Stimulated activated naive B cell treated with anti-CD40 and anti-IgM and Interleukin-4, amounts not matched to agents 10 μg/mL and 1 μg/mL and 100 μg/mL, for 72 hours (primary cell): ENCODE results near the gene OVOL2.

ENCODE experiments used
- ATAC-seq, 2 donors: fragments of 150-1000 bp; cut with Tn5 transposase; replicated peaks; 2 replicates each; pipeline ENCODE4 v1.10.0; 2021; ENCODE audit warnings: moderate library complexity in 1 of 2
- DNase-seq: peaks from one replicate; pipeline ENCODE4 v3.0.0; 2021
- H3K27ac Mint-ChIP-seq: one replicate; pipeline ENCODE4 v1.8.0; 2022; ENCODE audit warnings: mild to moderate bottlenecking, mixed read lengths
- H3K27me3 Mint-ChIP-seq, 2 donors: one replicate each; pipeline ENCODE4 v1.8.0; 2022; ENCODE audit warnings: mixed read lengths in 2 of 2
- H3K36me3 Mint-ChIP-seq, 2 donors: one replicate each; pipeline ENCODE4 v1.8.0; 2022; ENCODE audit warnings: mixed read lengths in 2 of 2, mild to moderate bottlenecking in 1 of 2
- H3K4me1 Mint-ChIP-seq, 2 donors: one replicate each; pipeline ENCODE4 v1.8.0; 2022; ENCODE audit warnings: mixed read lengths in 2 of 2, mild to moderate bottlenecking in 1 of 2
- H3K4me3 Mint-ChIP-seq, 2 donors: one replicate each; pipeline ENCODE4 v1.8.0; 2022; ENCODE audit warnings: mild to moderate bottlenecking in 2 of 2, mixed read lengths in 2 of 2, moderate library complexity in 1 of 2
- H3K9me3 Mint-ChIP-seq, 2 donors: one replicate each; pipeline ENCODE4 v1.8.0; 2022; ENCODE audit warnings: mixed read lengths in 2 of 2, mild to moderate bottlenecking in 1 of 2

The OVOL2 gene

DNA sequence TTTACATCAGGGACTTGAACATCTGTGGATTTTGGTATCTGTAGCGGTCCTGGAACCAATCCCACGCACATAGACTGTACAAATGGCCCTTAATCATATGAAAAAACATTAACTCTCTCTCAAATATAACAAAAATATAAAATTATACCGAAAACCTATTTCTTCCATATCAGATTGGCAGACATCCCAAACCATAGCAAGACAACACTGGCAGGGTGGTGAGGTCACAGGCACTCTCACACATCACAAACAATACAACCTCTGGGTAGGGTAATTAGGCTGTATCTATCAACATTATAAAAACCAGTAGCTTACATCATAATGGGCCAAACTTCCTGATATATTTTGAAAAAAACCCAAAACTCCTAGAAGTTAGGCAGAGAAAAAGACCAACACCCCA lies 40.9 kb downstream of the OVOL2 start:
- Mint-ChIP-seq H3K9me3 (peaks cover 0 to 2% of the 10 kb centered on the region in 2 donors), H3K4me1 (peaks cover 8 to 12% of the 10 kb centered on the region in 2 donors), H3K4me3 (no peak overlapping the region), H3K27me3 (peaks cover 0 to 5% of the 10 kb centered on the region in 2 donors), H3K36me3 (no peaks in the 10 kb centered on the region), H3K27ac (no peak overlapping the region)
- ATAC-seq = no peak
- no peak for DNase-seq

DNA sequence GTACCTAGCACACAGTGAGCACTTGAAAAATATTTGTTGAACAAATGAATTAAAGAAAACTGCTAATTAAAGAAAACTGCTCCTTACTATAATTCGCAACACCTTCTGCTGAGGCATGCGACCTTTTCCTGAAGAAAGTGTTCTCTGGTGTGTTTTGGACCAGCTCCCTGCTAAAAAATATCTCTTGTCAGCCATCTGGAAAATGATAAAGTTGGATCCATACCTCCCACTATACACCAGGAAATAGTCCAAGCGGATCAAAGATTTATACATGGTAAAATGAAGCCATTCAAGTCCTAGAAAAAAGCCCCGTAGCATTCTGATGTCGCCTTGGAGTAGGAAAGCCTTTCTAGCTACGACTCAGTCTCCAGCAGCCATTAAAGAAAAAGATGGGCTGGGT lies 43.3 kb downstream of the OVOL2 start:
- Mint-ChIP-seq H3K9me3 (peaks cover 0 to 2% of the 10 kb centered on the region in 2 donors), H3K36me3 (no peaks in the 10 kb centered on the region), H3K4me3 (no peak overlapping the region), H3K27ac (no peak overlapping the region), H3K4me1 (peaks cover 9 to 15% of the 10 kb centered on the region in 2 donors), H3K27me3 (no peaks in the 10 kb centered on the region)
- ATAC-seq (no peak), DNase-seq (no peak)

DNA sequence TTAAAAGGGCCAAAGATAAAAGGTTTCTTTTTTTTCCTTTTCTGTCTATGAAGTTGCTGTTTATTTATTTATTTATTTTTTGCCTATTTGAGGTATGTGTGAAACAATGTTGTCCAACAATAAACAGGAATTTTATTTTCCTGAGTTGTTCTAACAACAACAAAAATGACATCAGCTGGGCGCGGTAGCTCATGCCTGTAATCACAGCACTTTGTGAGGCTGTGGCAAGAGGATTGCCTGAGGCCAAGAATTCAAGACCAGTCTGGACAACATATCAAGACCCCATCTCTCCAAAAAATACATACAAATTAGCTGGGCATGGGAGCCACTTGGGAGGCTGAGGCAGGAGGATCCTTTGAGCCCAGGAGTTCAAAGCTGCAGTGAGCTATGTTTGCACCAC lies 44.8 kb downstream of the OVOL2 start:
- Mint-ChIP-seq H3K27me3 (no peaks in the 10 kb centered on the region), H3K27ac (no peak overlapping the region), H3K4me3 (no peak overlapping the region), H3K9me3 (peaks cover 0 to 2% of the 10 kb centered on the region in 2 donors), H3K36me3 (no peaks in the 10 kb centered on the region), H3K4me1 (peaks cover 4 to 10% of the 10 kb centered on the region in 2 donors)
- no peak for DNase-seq
- ATAC-seq = no peak

DNA sequence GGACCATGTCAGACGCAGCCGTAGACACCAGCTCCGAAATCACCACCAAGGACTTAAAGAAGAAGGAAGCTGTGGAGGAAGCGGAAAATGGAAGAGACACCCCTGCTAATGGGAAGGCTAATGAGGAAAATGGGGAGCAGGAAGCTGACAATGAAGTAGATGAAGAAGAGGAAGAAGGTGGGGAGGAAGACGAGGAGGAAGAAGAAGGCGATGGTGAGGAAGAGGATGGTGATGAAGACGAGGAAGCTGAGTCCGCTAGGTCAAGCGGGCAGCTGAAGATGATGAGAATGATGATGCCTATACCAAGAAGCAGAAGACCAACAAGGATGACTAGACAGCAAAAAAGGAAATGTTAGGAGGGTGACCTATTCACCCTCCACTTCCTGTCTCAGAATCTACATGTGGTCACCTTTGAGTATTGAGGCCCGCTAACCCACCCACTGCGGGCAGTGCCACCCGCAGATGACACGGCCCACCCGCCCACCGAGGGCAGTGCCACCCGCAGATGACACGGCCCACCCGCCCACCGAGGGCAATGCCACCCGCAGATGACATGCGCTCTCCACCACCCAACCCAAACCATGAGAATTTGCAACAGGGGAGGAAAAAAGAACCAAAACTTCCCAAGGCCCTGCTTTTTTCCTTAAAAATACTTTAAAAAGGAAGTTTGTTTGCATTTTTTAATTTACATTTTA lies 45.6 kb downstream of the OVOL2 start:
- H3K9me3 Mint-ChIP-seq = peaks cover 0 to 2% of the 10 kb centered on the region in 2 donors
- H3K4me1 Mint-ChIP-seq = peaks cover 4 to 18% of the 10 kb centered on the region in 2 donors
- no peaks in the 10 kb centered on the region for H3K36me3 Mint-ChIP-seq
- no peaks in the 10 kb centered on the region for H3K27me3 Mint-ChIP-seq
- no peak overlapping the region for H3K4me3 Mint-ChIP-seq
- H3K27ac Mint-ChIP-seq = no peak overlapping the region
- ATAC-seq (peak in 1 of 2 donors; percentile 52), DNase-seq (no peak)

DNA sequence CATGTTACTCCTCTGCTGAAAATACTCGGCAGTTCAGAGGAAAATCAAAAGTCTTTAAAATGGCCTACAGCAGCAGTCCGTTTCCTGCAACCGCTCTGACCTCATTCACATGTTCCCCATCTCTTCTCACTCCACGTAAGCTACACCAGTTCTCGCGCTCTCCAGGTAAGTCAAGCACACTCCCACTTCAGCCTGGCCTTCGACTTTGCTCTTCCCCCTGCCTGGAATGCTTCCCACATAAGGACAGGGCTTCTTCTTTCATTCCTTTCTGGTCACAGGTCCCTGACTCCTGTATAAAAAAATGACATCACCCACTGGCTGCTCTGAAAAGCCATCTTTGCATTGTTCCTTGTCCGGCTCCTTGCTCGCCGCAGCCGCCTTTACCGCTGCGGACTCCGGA lies 46.2 kb downstream of the OVOL2 start:
- no peak overlapping the region for H3K4me3 Mint-ChIP-seq
- H3K9me3 Mint-ChIP-seq = peaks cover 0 to 2% of the 10 kb centered on the region in 2 donors
- ATAC-seq = no peak
- no peak for DNase-seq
- peaks cover 4 to 22% of the 10 kb centered on the region in 2 donors for H3K4me1 Mint-ChIP-seq
- H3K27me3 Mint-ChIP-seq = no peaks in the 10 kb centered on the region
- H3K36me3 Mint-ChIP-seq = no peaks in the 10 kb centered on the region
- H3K27ac Mint-ChIP-seq = no peak overlapping the region

DNA sequence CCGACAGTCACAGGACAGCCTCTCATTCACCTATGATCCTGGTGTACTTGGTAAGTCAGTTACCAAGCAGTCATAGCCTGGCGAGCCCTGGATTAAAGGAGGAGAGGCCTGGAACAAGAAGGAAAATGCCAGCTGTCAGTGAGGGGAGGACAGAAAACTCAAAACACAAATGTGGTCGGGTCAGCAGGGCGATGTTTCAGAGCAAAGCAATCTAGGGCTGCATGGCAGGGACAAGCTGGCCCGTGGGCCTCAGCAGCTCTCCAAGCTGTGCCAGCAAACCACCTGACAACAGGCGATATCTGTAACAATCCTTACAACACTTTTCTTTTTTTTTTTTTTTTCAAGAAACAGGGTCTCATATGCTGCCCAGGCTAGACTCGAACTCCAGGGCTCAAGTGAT lies 48.6 kb downstream of the OVOL2 start:
- no peaks in the 10 kb centered on the region for H3K27me3 Mint-ChIP-seq
- H3K4me3 Mint-ChIP-seq = no peak overlapping the region
- peaks cover 20 to 45% of the 10 kb centered on the region in 2 donors for H3K4me1 Mint-ChIP-seq
- H3K36me3 Mint-ChIP-seq = no peaks in the 10 kb centered on the region
- no peak overlapping the region for H3K27ac Mint-ChIP-seq
- DNase-seq (no peak), ATAC-seq (no peak)
- peaks cover 0 to 2% of the 10 kb centered on the region in 2 donors for H3K9me3 Mint-ChIP-seq

DNA sequence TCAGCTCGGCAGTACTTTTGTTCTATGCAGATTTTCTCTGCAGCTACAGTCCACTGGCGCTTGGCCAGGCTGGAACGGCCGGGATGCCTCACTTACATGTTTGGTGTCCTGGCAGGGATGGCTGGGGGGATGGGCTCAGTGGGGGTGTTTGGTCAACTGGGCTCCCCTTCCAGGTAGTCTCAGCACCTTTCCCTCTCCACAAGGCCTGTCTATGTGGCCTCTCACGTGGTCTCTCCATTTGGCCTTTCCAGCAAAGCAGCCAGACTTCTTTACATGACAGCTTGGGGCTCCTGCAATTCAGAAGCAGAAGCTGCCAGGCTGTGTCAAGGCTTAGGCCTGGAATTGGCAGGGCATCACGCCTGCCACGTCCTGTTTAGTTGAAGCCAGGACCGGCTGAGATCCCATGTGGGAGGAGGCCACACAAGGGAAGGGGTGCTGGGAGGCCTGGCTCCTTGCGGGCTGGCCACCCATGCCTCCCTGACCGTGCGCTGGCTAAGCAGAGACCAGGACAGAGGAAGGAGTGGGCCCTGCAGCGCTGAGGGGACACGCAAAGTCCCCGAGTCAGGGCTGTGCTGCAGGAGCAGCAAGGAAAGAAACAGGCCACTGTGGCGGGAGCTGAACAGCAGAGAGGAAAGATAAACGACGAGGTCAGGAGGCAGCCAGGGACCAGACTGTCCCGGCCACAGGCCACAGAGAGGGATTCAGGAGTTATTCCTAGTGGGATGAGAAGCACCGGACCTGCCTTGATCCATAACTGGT lies 50.0 kb downstream of the OVOL2 start:
- H3K27ac Mint-ChIP-seq = no peak overlapping the region
- no peak for ATAC-seq
- DNase-seq = no peak
- H3K4me1 Mint-ChIP-seq = peaks cover 25 to 51% of the 10 kb centered on the region in 2 donors
- peaks cover 0 to 2% of the 10 kb centered on the region in 2 donors for H3K9me3 Mint-ChIP-seq
- H3K4me3 Mint-ChIP-seq = no peak overlapping the region
- no peaks in the 10 kb centered on the region for H3K36me3 Mint-ChIP-seq
- no peaks in the 10 kb centered on the region for H3K27me3 Mint-ChIP-seq

DNA sequence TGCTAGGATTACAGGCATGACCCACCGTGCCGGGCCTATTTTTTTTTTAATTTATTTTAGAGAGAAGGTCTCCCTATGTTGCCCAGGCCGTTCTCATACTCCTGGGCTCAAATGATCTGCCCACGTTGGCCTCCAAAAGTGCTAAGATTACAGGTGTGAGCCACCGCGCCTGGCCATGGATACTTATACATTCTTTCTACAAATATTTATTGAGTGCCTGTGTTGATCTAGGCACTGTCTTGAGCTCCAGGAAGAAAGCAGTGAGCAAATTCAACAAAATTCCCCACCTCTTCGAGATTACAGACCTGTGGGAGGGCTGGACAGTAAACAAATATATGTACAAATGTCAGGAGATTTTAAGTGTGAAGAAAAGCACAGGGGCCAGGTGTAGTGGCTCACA lies 51.0 kb downstream of the OVOL2 start:
- Mint-ChIP-seq H3K9me3 (no peaks in the 10 kb centered on the region), H3K27me3 (no peaks in the 10 kb centered on the region), H3K4me3 (no peak overlapping the region), H3K27ac (peak overlapping the region; percentile 31), H3K36me3 (no peaks in the 10 kb centered on the region), H3K4me1 (peaks cover 21 to 45% of the 10 kb centered on the region in 2 donors)
- DNase-seq (no peak), ATAC-seq (no peak)

DNA sequence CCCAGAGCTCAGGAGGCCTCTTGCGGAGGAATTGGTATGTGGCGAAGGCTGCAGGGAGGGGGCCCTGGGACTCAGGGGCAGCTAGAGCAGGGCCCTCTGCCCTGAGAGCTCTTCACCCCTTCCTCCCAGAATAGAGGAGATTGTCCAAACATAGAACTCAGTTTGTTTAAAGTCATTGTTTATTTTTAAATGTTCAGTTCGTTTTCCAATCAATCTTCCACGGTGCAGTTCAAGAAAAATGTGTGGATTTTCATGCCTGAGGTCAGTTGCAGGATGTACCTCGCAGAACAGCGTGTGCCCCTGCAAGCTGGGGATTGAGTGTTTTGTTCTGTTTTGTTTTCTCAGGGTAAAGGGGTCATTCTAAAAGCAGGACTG lies 51.7 kb downstream of the OVOL2 start:
- Mint-ChIP-seq H3K27me3 (no peaks in the 10 kb centered on the region), H3K27ac (peak overlapping the region; percentile 97), H3K36me3 (no peaks in the 10 kb centered on the region), H3K9me3 (no peaks in the 10 kb centered on the region), H3K4me3 (peak overlapping the region in 1 of 2 donors; percentile 72), H3K4me1 (peaks cover 23 to 47% of the 10 kb centered on the region in 2 donors)
- DNase-seq = no peak
- ATAC-seq = no peak

DNA sequence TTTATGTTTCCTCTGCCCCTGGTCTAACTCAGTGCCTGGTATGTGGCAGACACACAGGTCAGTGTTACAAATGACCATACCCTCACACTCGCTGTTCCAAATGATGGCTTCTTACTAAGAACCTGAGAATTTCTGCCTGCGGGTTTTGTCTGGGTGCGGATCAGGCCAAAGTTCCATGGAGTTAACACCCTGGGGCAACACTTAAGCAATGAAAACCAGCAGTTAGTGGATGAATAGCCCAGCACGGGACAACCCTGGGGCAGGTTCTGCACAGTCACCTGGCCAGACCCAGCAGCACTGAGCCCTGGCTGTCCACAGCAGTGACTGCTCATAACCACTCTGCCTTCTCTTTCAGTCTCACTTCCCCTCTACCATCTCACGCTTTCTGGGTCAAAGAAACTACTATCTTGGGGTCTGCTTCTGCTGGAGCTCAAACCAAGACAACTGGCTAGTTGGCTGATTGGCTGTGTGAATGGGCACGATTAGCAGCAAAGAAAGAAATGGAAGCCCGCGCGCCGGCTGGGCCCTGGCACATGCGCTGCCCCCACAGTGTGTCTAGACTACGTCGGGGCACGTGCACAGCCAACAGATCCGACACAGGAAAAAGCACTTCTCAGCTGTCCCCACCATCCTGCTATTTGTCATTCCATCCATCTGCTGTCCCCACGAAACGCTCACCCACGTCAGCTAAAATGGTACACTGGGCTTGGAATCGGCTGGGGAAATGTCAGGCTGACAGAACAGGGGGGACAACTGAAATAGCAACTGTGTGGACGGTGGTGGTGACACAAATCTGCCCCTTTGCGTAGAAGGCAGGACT lies 52.3 kb downstream of the OVOL2 start:
- H3K27ac Mint-ChIP-seq = peak overlapping the region; percentile 97
- ATAC-seq (peak; percentile 90 to 91), DNase-seq (peak; percentile 70)
- H3K9me3 Mint-ChIP-seq = no peaks in the 10 kb centered on the region
- no peaks in the 10 kb centered on the region for H3K27me3 Mint-ChIP-seq
- H3K4me1 Mint-ChIP-seq = peaks cover 23 to 47% of the 10 kb centered on the region in 2 donors
- H3K4me3 Mint-ChIP-seq = peak overlapping the region; percentile 49 to 72
- no peaks in the 10 kb centered on the region for H3K36me3 Mint-ChIP-seq

DNA sequence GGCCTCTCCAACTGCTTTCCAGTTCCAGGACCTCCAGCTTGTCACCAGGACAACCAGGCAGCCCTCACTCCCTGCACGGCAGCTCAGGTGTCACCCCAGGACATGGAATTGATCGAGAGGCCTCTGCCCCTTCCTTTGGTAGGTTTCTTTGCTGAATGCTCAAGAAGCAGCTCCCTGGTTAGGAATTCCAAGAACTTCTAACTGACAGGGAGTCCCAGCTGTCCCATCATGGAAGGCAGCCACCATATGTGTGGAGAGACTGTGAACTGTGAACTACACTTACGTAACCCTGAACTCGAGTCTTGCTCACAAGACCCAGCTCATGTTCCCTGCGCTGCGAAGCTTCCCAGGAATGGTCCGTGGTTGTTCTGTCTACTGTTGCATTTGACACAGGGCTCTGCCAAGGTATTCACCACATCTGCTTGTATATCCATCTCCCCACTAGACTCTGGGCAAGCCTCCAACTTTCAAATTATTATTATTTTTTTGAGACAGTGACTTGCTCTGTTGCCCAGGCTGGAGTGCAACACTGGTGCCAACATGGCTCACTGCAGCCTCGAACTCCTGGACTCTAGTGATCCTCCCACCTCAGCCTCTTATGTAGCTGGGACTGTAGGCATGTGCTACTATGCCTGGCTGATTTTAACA lies 53.2 kb downstream of the OVOL2 start:
- Mint-ChIP-seq H3K9me3 (no peaks in the 10 kb centered on the region), H3K27me3 (no peaks in the 10 kb centered on the region), H3K4me1 (peaks cover 25 to 47% of the 10 kb centered on the region in 2 donors), H3K27ac (peak overlapping the region; percentile 97), H3K36me3 (no peaks in the 10 kb centered on the region), H3K4me3 (peak overlapping the region; percentile 49 to 72)
- DNase-seq (no peak), ATAC-seq (no peak)

DNA sequence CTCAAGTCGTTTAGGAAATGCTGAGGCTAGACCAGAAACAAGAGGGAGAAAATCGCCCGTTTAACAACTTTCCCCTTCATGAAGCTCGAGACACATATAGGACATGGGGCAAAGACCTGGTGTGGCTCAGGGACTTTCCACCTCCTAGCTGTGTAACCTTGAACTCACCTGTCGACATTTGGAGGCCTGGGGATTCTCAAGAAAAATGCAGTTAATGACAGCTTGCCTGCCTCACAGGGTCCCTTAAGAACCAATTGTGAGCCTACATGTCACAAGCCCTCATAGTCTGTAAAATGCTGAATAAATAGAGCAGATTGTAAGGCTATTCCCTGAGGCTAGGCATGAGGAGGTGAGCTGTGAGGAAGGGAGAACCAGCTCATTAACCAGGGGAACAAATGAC lies 53.8 kb downstream of the OVOL2 start:
- Mint-ChIP-seq H3K4me1 (peaks cover 28 to 47% of the 10 kb centered on the region in 2 donors), H3K9me3 (no peaks in the 10 kb centered on the region), H3K36me3 (no peaks in the 10 kb centered on the region), H3K4me3 (peak overlapping the region; percentile 70 to 71), H3K27ac (peak overlapping the region; percentile 97), H3K27me3 (no peaks in the 10 kb centered on the region)
- ATAC-seq (peak; percentile 77 to 84), DNase-seq (peak; percentile 65)

DNA sequence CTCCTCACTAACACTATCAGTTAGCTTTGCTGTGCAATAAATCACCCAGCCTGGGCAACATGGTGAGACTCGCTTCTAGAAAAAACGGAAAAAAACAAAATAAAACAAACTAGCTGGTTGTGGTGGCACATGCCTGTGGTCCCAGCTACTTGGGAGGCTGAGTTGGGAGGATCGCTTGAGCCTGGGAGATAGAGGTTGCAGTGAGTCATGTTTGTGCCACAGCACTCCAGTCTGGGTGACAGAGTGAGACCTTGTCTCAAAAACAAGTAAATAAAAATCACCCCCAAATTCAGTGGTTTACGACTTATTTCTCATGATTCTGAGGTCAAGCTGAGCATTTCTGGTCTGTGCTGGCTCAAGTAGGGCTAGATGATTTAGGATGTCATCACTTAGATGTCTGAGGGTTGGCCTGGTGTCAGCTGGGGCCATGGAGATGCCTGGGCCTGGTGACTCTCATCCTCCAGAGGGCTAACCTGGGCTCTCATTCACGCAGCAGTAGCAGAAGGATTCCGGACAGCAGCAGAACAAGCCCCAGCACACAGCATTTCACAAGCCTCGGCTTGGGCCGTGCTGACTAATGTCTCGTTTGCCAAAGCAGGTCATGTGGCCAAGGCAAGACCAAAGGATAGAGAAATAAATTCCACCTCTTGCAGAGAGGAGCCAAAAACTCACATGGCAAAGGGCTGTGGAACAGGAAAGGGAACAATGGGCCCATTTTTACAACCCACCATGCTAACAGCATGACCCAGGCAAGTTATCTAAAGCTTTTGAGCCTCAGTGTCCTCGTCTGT lies 56.4 kb downstream of the OVOL2 start:
- DNase-seq (no peak), ATAC-seq (no peak)
- Mint-ChIP-seq H3K4me1 (peaks cover 40 to 49% of the 10 kb centered on the region in 2 donors), H3K27me3 (no peaks in the 10 kb centered on the region), H3K4me3 (no peak overlapping the region), H3K27ac (peak overlapping the region; percentile 59), H3K36me3 (no peaks in the 10 kb centered on the region), H3K9me3 (no peaks in the 10 kb centered on the region)
